K562 (cell line): Measurements from ENCODE around the gene C1orf167. TPM values are rescaled to one million over a fixed set of nuclear protein-coding genes. Genes with fewer than 3 reads are reported as not detected.
A peak's percentile ranks its signal among the peaks of the same experiment; 100 is the strongest.

Experiments used
- CHD2 ChIP-seq: IDR thresholded peaks from 2 replicates; pipeline ENCODE4 v1.6.1; 2011; ENCODE audit warnings: low read depth, low read length
- E2F5 ChIP-seq: sonication (generic); formaldehyde crosslinking; IDR thresholded peaks from 2 replicates; pipeline ENCODE4 v1.8.0; 2022; ENCODE audit warnings: mild to moderate bottlenecking, missing genetic modification reagents
- E2F6 ChIP-seq, 2 experiments: IDR thresholded peaks; 2 replicates each; pipeline ENCODE4 v1.6.1; 2011; ENCODE audit warnings: borderline replicate concordance in 1 of 2, control low read depth in 1 of 2, low read depth in 1 of 2, low read length in 1 of 2, mild to moderate bottlenecking in 1 of 2, mixed read lengths in 1 of 2, moderate library complexity in 1 of 2; ENCODE audit not compliant: insufficient read depth in 1 of 2, insufficient read length in 1 of 2, poor library complexity in 1 of 2, severe bottlenecking in 1 of 2; ENCODE audit errors: extremely low read depth in 1 of 2
- ETV1 ChIP-seq: fragments of 450-650 bp; conservative IDR thresholded peaks from 2 replicates; pipeline ENCODE4 v1.6.1; 2016; ENCODE audit warnings: missing genetic modification characterization, control low read depth, low read depth, missing compliant biosample characterization
- FOXP1 ChIP-seq: sonication (generic); formaldehyde crosslinking; IDR thresholded peaks from 2 replicates; pipeline ENCODE4 v1.8.0; 2022; ENCODE audit warnings: mild to moderate bottlenecking, missing genetic modification reagents
- GTF2F1 ChIP-seq: IDR thresholded peaks from 2 replicates; pipeline ENCODE4 v1.6.1; 2011; ENCODE audit warnings: low read depth, low read length, improper control_type of control experiment
- IRF2 ChIP-seq: sonication (generic); formaldehyde crosslinking; IDR thresholded peaks from 2 replicates; pipeline ENCODE4 v1.8.1; 2022; ENCODE audit warnings: mild to moderate bottlenecking, missing genetic modification reagents
- MTA3 ChIP-seq: fragments of 450-650 bp; formaldehyde crosslinking; IDR thresholded peaks from 2 replicates; pipeline ENCODE4 v1.6.1; 2017; ENCODE audit warnings: mild to moderate bottlenecking, borderline replicate concordance
- NR1H2 ChIP-seq: sonication (generic); formaldehyde crosslinking; IDR thresholded peaks from 2 replicates; pipeline ENCODE4 v1.4.0; 2020; ENCODE audit warnings: mild to moderate bottlenecking, missing genetic modification reagents
- POLR2G ChIP-seq: fragments of 200-400 bp; formaldehyde crosslinking; IDR thresholded peaks from 2 replicates; pipeline ENCODE4 v1.6.1; 2017; ENCODE audit warnings: low read depth, mild to moderate bottlenecking, antibody characterized with exemption, low read length, moderate library complexity
- POLR3G ChIP-seq: IDR thresholded peaks from 2 replicates; pipeline ENCODE4 v1.6.1; 2011; ENCODE audit not compliant: insufficient read length, insufficient replicate concordance; ENCODE audit errors: extremely low read depth
- ZFP91 ChIP-seq: sonication (generic); formaldehyde crosslinking; IDR thresholded peaks from 2 replicates; pipeline ENCODE4 v1.8.0; 2022; ENCODE audit warnings: mild to moderate bottlenecking, missing genetic modification reagents
- ZNF280A ChIP-seq: fragments of 450-650 bp; IDR thresholded peaks from 2 replicates; pipeline ENCODE4 v1.6.1; 2018; ENCODE audit warnings: mild to moderate bottlenecking, low read depth; ENCODE audit not compliant: partially characterized antibody
- ZNF780A ChIP-seq: fragments of 250-450 bp; sonication (Bioruptor Pico); IDR thresholded peaks from 2 replicates; pipeline ENCODE4 v1.5.0; 2021; ENCODE audit warnings: mild to moderate bottlenecking
- polyA plus RNA-seq, 8 experiments: library from polyadenylated mRNA; depleted of rRNA in 4 of 8; stranded (reverse) in 5 of 8; unstranded in 3 of 8; fragments of >200 nt; fragmentation: Nextera tagmentation in 2 of 8; fragmentation: Illumina TruSeq in 1 of 8; extraction: Ambion mirVana in 2 of 8; extraction: Trizol in 1 of 8; gene quantifications; 2 replicates each; pipeline versions ENCODE4 v1.2.1 to v1.2.3, GENCODE V29; 2011 to 2014; ENCODE audit warnings: inconsistent platforms in 1 of 8, missing spikeins in 1 of 8
- total RNA-seq, 7 experiments: library from RNA; depleted of rRNA in 6 of 7; stranded (reverse); fragments of >200 nt in 6 of 7; fragmentation: Illumina TruSeq in 2 of 7; extraction: Trizol in 2 of 7; gene quantifications; 2 replicates each; pipeline versions ENCODE4 v1.2.1 to v1.2.3, GENCODE V29; 2011 to 2021; ENCODE audit warnings: low replicate concordance in 1 of 7
- TF ChIP-seq, protein P1 (sequence below): IDR thresholded peaks from 2 replicates; pipeline ENCODE4 v1.6.1; 2011; ENCODE audit warnings: borderline replicate concordance, low read depth, mild to moderate bottlenecking, moderate library complexity, low read length; ENCODE audit not compliant: insufficient read depth, poor library complexity, severe bottlenecking
- TF ChIP-seq, protein P2 (sequence below): sonication (generic); formaldehyde crosslinking; IDR thresholded peaks from 2 replicates; pipeline ENCODE4 v1.8.1; 2023; ENCODE audit warnings: mild to moderate bottlenecking, missing genetic modification reagents
- TF ChIP-seq, protein P3 (sequence below): fragments of 450-650 bp; formaldehyde crosslinking; IDR thresholded peaks from 2 replicates; pipeline ENCODE4 v1.4.0; 2020; ENCODE audit warnings: mild to moderate bottlenecking, mixed read lengths

C1orf167 gene
- total and polyA plus RNA-seq, 9 of the 15 experiments (the other 6 are each of a cell fraction or from before 2014, with no cell fraction given): 0.22 to 0.86 (median 0.31) TPM; not detected in 2

- no peak for TF ChIP-seq E2F5 (CRISPR knock-in tag)
- no peak for TF ChIP-seq NR1H2 (CRISPR knock-in tag)
- peak in 1 of 2 experiments; percentile 22 for TF ChIP-seq E2F6 (IDR thresholded peaks at IDR 0.05; ENCODE audit: borderline replicate concordance in 1 of 2, extremely low read depth in 1 of 2, insufficient read depth in 1 of 2, insufficient read length in 1 of 2, low read depth in 1 of 2, low read length in 1 of 2, poor library complexity in 1 of 2, severe bottlenecking in 1 of 2)
- TF ChIP-seq POLR3G: no peak
- TF ChIP-seq, protein P1, sequence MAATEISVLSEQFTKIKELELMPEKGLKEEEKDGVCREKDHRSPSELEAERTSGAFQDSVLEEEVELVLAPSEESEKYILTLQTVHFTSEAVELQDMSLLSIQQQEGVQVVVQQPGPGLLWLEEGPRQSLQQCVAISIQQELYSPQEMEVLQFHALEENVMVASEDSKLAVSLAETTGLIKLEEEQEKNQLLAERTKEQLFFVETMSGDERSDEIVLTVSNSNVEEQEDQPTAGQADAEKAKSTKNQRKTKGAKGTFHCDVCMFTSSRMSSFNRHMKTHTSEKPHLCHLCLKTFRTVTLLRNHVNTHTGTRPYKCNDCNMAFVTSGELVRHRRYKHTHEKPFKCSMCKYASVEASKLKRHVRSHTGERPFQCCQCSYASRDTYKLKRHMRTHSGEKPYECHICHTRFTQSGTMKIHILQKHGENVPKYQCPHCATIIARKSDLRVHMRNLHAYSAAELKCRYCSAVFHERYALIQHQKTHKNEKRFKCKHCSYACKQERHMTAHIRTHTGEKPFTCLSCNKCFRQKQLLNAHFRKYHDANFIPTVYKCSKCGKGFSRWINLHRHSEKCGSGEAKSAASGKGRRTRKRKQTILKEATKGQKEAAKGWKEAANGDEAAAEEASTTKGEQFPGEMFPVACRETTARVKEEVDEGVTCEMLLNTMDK: no peak
- peak; percentile 8; the same call in 1 of the 2 replicates for TF ChIP-seq MTA3
- TF ChIP-seq ZNF280A: no peak
- TF ChIP-seq, protein P2, sequence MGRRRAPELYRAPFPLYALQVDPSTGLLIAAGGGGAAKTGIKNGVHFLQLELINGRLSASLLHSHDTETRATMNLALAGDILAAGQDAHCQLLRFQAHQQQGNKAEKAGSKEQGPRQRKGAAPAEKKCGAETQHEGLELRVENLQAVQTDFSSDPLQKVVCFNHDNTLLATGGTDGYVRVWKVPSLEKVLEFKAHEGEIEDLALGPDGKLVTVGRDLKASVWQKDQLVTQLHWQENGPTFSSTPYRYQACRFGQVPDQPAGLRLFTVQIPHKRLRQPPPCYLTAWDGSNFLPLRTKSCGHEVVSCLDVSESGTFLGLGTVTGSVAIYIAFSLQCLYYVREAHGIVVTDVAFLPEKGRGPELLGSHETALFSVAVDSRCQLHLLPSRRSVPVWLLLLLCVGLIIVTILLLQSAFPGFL (CRISPR knock-in tag): no peak
- no peak for TF ChIP-seq ZFP91 (CRISPR knock-in tag)
- no peak for TF ChIP-seq FOXP1
- TF ChIP-seq IRF2 (CRISPR knock-in tag): no peak
- 0 out of 2 replicates have a peak, but pooled peaks have one; percentile 10 for TF ChIP-seq CHD2
- no peak for TF ChIP-seq GTF2F1
- TF ChIP-seq, protein P3, sequence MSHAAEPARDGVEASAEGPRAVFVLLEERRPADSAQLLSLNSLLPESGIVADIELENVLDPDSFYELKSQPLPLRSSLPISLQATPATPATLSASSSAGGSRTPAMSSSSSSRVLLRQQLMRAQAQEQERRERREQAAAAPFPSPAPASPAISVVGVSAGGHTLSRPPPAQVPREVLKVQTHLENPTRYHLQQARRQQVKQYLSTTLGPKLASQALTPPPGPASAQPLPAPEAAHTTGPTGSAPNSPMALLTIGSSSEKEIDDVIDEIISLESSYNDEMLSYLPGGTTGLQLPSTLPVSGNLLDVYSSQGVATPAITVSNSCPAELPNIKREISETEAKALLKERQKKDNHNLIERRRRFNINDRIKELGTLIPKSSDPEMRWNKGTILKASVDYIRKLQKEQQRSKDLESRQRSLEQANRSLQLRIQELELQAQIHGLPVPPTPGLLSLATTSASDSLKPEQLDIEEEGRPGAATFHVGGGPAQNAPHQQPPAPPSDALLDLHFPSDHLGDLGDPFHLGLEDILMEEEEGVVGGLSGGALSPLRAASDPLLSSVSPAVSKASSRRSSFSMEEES: no peak; the same call in 1 of the 2 replicates
- 0 out of 2 replicates have a peak, but pooled peaks have one; percentile 41 for TF ChIP-seq ETV1
- no peak for TF ChIP-seq ZNF780A (CRISPR knock-in tag)
- no peak for TF ChIP-seq POLR2G
Observed at GRCh38 chr1:11802616-11802972, 40.6 kb downstream of the C1orf167 start (continued).
